ENCODE measurements around the gene PRKAG2.

- TF ChIP-seq CTCF (conservative IDR thresholded peaks at IDR 0.05; ENCODE audit: low read length) (no peak), EZH2phosphoT487 (IDR thresholded peaks at IDR 0.05; ENCODE audit: borderline replicate concordance) (no peak)
Observed at GRCh38 chr7:151768805-151769187, 108.1 kb downstream of the PRKAG2 start.
